Large intestine (tissue), 3 donors: ENCODE data around the gene KRTAP5-6. TPM values are rescaled to one million over a fixed set of nuclear protein-coding genes. Genes with fewer than 3 reads are reported as not detected.
A peak's percentile ranks its signal among the peaks of the same experiment; 100 is the strongest.

Source experiments
- DNase-seq, 2 donors: peaks; one replicate each; pipeline versions ENCODE4 v3.0.0 to v3.0.0-alpha.2; 2013
- H3K27ac ChIP-seq: one replicate; pipeline ENCODE4 v1.5.1; 2013; ENCODE audit warnings: low read length
- H3K27me3 ChIP-seq: 2 replicates; pipeline ENCODE4 v1.6.1; 2013; ENCODE audit warnings: low read length; ENCODE audit not compliant: control insufficient read depth, insufficient read depth
- H3K36me3 ChIP-seq: 2 replicates; pipeline ENCODE4 v1.6.1; 2013; ENCODE audit warnings: low read length; ENCODE audit not compliant: control insufficient read depth, insufficient read depth
- H3K4me1 ChIP-seq: one replicate; pipeline ENCODE4 v1.6.1; 2013; ENCODE audit warnings: low read length; ENCODE audit not compliant: control insufficient read depth, insufficient read depth
- H3K4me3 ChIP-seq: one replicate; pipeline ENCODE4 v1.5.1; 2013; ENCODE audit warnings: low read length
- H3K9me3 ChIP-seq: one replicate; pipeline ENCODE4 v1.6.1; 2013; ENCODE audit warnings: mild to moderate bottlenecking, low read depth, low read length, moderate library complexity; ENCODE audit not compliant: control insufficient read depth
- WGBS: methylation state at CpG from one replicate; pipeline ENCODE4 v1.1.5; 2013; ENCODE audit warnings: low lambda C conversion rate; ENCODE audit not compliant: insufficient coverage; 5-methylcytosine and 5-hydroxymethylcytosine counted together
- polyA plus RNA-seq: library from polyadenylated mRNA; unstranded; fragments of 120-200 nt; gene quantifications from one replicate; pipeline ENCODE4 v1.2.1, GENCODE V29; 2013

The KRTAP5-6 gene
- polyA plus RNA-seq, 1 donor = not detected

DNA sequence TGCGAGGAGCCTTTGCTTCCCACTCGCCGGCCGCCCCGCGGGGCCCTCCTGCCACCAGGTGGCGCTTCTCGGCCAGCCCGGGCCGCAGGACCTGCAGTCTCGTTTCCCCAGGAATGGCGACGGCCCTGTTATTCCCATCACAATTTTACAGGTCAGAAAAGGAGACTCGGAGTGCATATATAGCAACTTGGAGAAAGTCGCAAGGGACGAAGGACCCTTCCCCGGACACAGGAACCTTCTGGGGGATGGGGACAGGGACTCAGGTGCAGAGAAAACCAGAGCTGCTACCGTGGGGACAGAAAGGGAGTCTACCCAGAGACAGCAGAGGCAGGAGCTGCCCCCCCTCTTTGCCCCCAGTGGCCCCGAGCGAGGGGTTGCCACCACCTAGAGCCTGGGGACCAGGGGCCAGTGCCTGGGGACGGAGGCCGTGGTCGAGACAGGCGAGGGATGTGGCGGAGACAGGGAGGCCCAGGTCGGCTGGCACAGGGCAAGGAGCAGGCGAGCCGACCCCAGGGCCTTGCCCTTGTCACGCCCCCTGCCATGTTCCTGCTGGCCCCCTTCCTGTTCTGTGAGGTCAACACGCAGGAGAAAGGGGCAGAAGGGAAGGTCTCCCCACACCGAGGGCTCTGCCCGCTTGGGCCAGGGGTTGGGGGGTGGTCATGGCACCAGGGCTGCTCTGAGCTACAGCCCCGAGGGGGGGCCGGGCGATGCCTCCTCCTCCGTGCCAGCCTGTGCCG is 3.5 kb upstream of the KRTAP5-6 start:
- Histone ChIP-seq H3K4me3 (peak overlapping the region; percentile 27), H3K27me3 (no peaks in the 10 kb centered on the region), H3K27ac (peak overlapping the region; percentile 53), H3K36me3 (no peaks in the 10 kb centered on the region), H3K4me1 (peaks cover 55% of the 10 kb centered on the region), H3K9me3 (peaks cover 4% of the 10 kb centered on the region)
- no CpG with 5 or more reads among the region's 37 CpGs for WGBS
- DNase-seq = peak; percentile 67 to 73

- H3K4me3 ChIP-seq = no peak overlapping the region
These were observed 2.7 kb upstream of the KRTAP5-6 start for GRCh38 chr11:1694064-1694845.

DNA sequence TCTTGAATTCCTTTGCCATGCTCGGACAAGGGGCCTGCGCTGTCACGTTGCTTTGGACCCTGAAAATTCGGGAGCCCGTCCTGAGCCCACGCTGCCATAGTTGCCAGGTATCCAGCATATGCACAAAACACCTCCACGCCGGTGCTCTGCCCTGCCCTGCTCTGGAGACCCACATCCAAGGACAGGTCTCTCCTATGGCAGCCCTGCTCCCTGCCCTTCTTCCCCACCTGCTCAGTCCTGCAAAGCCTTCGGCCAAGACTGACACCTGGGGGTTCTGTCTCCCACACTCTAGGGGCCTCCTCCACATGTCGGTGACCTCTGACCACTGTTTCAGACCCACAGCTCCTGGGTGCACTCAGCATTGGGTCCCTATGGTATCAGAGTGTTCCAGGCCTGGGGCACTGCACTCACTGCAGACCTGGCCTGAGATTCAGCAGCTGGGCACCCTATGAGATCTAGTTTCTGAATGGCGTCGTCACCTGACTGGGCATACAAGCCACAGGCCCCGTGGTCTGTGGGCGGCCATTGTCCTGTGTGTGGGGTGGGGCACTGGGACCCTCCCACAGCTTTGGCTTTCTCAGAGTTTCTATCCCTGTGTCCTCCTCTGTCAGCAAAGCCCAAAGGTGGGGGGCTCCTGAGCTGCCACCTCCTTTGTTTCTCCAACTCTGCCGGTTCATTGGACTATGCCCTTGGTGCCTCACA is 2.0 kb upstream of the KRTAP5-6 start:
- no peak for DNase-seq
- H3K4me3 ChIP-seq = no peak overlapping the region
- H3K4me1 ChIP-seq = peaks cover 48% of the 10 kb centered on the region
- WGBS = no CpG with 5 or more reads among the region's 15 CpGs
- no peaks in the 10 kb centered on the region for H3K27me3 ChIP-seq
- no peak overlapping the region for H3K27ac ChIP-seq
- H3K36me3 ChIP-seq = no peaks in the 10 kb centered on the region
- H3K9me3 ChIP-seq = peaks cover 4% of the 10 kb centered on the region

More at GRCh38 chr11:1694064-1694845, 2.7 kb upstream of the KRTAP5-6 start:
- Histone ChIP-seq H3K9me3 (peaks cover 4% of the 10 kb centered on the region), H3K27me3 (no peaks in the 10 kb centered on the region), H3K36me3 (no peaks in the 10 kb centered on the region), H3K4me1 (peaks cover 54% of the 10 kb centered on the region), H3K27ac (peak overlapping the region; percentile 16)
- DNase-seq = peak; percentile 82
- no CpG with 5 or more reads among the region's 45 CpGs for WGBS

- Histone ChIP-seq H3K27ac (no peak overlapping the region), H3K4me3 (no peak overlapping the region), H3K4me1 (peaks cover 41% of the 10 kb centered on the region), H3K27me3 (no peaks in the 10 kb centered on the region), H3K36me3 (no peaks in the 10 kb centered on the region), H3K9me3 (peaks cover 4% of the 10 kb centered on the region)
- no peak for DNase-seq
- no CpG with 5 or more reads among the region's 3 CpGs for WGBS
These were observed 1.4 kb upstream of the KRTAP5-6 start for GRCh38 chr11:1695548-1696108.

DNA sequence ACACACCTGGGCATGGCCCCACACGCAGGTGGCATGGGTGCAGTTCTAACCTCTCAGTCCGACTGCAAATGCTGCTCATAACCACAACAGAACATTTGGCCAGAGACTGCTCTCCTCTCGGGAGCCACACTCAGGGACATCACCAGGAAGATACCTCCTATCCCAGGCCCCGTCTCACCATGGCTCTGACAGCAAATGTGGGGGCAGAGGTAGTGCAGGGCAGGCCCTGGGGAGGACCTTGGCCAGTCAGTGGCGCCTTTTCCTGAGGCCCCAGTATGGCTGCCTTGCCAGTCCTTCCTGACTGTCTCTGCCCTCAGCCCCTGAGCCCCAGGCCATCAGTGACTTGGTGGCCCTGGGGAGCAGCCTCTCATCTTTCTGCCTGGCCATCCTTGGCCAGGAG is 2.8 kb downstream of the KRTAP5-6 start:
- Histone ChIP-seq H3K4me1 (peaks cover 3% of the 10 kb centered on the region), H3K4me3 (no peak overlapping the region), H3K27me3 (no peaks in the 10 kb centered on the region), H3K9me3 (no peaks in the 10 kb centered on the region), H3K27ac (no peak overlapping the region), H3K36me3 (no peaks in the 10 kb centered on the region)
- DNase-seq = no peak
- no CpG with 5 or more reads among the region's 5 CpGs for WGBS

- Histone ChIP-seq H3K36me3 (no peaks in the 10 kb centered on the region), H3K27me3 (peaks cover 3% of the 10 kb centered on the region), H3K4me1 (no peaks in the 10 kb centered on the region), H3K4me3 (no peak overlapping the region), H3K9me3 (no peaks in the 10 kb centered on the region), H3K27ac (no peak overlapping the region)
- DNase-seq = no peak
- WGBS = no CpG with 5 or more reads among the region's 10 CpGs
These were observed 4.3 kb downstream of the KRTAP5-6 start for GRCh38 chr11:1701091-1701807.

- no peak for DNase-seq
- no peak overlapping the region for H3K4me3 ChIP-seq
- H3K4me1 ChIP-seq = no peaks in the 10 kb centered on the region
- peaks cover 9% of the 10 kb centered on the region for H3K27me3 ChIP-seq
- H3K9me3 ChIP-seq = peaks cover 4% of the 10 kb centered on the region
- H3K36me3 ChIP-seq = no peaks in the 10 kb centered on the region
- no CpG with 5 or more reads among the region's 10 CpGs for WGBS
- H3K27ac ChIP-seq = no peak overlapping the region
These were observed 5.5 kb downstream of the KRTAP5-6 start for GRCh38 chr11:1702506-1702905.

GRCh38 chr11:1703146-1703545 is 6.2 kb downstream of the KRTAP5-6 start:
- H3K27me3 ChIP-seq = peaks cover 9% of the 10 kb centered on the region
- DNase-seq = no peak

DNA sequence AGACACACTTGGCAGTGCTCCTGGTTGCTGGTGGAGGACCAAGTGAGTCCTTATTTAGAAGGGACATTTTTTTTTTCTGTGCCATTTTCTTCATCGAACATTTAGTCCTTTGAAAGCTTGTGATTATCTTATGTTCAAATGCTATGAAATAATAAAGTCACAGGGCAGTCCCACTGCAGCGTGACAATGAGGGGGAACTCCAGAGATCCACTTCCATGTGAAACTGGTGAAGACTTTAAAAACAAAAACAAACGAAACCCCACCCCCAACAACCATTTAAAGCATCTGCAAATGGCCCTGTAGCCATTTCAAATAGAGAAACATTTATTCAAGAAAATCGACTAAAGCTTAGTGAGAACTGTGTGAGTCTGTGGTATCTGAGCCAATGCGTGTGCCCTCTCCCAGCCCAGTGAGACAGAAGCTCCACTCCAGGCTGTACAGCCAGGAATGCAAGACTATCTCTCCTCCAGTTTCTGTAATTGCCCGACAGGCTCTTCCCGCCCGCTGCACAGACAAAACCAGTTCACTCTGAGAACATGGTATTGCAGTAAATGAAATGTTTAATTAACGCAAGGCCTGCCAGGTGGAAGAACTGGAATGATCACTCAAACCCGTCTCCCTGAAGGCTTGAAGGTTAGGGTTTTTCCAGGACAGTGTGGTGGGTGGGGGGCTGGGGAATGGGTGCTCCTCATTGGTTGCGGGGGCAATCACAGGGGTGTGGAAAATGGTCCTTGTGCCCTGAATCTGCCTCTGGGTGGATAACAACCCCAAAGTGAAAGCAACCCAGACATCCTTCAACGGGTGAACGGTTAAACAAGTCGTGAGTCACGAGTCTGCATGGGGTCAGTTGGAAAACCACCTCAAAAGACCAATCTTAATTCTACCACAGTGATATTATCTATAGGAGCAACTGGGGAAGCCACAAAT is 8.4 kb downstream of the KRTAP5-6 start:
- DNase-seq = no peak
- no peak overlapping the region for H3K4me3 ChIP-seq
- no peaks in the 10 kb centered on the region for H3K4me1 ChIP-seq
- peaks cover 4% of the 10 kb centered on the region for H3K9me3 ChIP-seq
- WGBS = 80% methylated on average over 1 of the region's 15 CpGs
- H3K27ac ChIP-seq = no peak overlapping the region
- peaks cover 13% of the 10 kb centered on the region for H3K27me3 ChIP-seq
- H3K36me3 ChIP-seq = no peaks in the 10 kb centered on the region

More at GRCh38 chr11:1703146-1703545, 6.2 kb downstream of the KRTAP5-6 start:
- H3K4me1 ChIP-seq = no peaks in the 10 kb centered on the region
- no peak overlapping the region for H3K4me3 ChIP-seq
- WGBS = 100% methylated on average over 1 of the region's 6 CpGs
- H3K27ac ChIP-seq = no peak overlapping the region
- peaks cover 4% of the 10 kb centered on the region for H3K9me3 ChIP-seq
- H3K36me3 ChIP-seq = no peaks in the 10 kb centered on the region
